Suppressor macrophage treated with lipopolysaccharide for 4 hours (primary cell): ENCODE data around the gene BAIAP2L1.
"Not testable (repeated sequence)": the region's sequence is repeated elsewhere in the genome, so short reads cannot be mapped to it uniquely, and the experiment has no call there.

Experiments
- DNase-seq: peaks from one replicate; pipeline ENCODE4 v3.0.0-alpha.2; 2020

BAIAP2L1 gene, protein sequence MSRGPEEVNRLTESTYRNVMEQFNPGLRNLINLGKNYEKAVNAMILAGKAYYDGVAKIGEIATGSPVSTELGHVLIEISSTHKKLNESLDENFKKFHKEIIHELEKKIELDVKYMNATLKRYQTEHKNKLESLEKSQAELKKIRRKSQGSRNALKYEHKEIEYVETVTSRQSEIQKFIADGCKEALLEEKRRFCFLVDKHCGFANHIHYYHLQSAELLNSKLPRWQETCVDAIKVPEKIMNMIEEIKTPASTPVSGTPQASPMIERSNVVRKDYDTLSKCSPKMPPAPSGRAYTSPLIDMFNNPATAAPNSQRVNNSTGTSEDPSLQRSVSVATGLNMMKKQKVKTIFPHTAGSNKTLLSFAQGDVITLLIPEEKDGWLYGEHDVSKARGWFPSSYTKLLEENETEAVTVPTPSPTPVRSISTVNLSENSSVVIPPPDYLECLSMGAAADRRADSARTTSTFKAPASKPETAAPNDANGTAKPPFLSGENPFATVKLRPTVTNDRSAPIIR

DNA sequence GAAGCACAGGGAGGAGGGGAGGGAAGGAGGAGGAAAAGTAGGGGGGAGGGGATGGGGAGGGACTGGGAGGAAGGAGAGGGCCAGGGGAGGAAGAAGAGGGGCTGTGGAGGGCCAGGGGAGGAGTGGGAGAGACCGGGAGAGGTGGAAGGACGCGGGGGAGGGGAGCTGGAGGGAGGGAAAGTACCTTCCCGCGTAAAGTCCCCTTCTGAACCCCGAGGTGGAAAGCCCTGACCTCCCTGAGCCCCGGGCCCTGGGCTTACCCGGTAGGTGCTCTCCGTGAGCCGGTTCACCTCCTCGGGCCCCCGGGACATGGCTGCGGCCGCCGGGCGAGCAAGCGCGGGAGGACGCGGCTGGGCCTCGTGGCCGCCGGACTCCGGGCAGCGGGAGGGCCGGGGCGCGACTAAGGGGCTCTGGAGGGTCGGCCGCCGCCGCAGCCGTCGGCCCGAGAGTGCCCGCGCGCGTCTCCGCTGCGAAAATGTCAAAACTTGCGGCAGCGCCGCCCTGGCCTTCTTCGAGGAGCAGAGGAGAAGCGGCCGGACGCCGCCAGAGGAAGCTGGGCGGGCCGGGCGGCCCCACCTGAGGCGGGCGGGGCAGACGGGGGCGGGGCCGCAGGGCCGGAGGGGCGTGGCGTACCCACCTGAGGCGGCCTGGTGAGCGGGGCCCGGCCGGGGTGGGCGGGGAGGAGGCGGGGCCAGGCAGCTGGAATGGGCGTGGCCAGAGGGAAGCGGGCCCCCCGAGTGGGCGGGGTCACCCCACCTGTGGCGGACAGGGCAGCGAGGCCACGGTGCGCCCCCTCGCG, at the start of gene BAIAP2L1:
BAIAP2L1 (minus strand) TSS at position 549 of the 799 bp plus-strand sequence; CDS start at position 311, 238 bp downstream.
- peak; percentile 21 for DNase-seq

DNA sequence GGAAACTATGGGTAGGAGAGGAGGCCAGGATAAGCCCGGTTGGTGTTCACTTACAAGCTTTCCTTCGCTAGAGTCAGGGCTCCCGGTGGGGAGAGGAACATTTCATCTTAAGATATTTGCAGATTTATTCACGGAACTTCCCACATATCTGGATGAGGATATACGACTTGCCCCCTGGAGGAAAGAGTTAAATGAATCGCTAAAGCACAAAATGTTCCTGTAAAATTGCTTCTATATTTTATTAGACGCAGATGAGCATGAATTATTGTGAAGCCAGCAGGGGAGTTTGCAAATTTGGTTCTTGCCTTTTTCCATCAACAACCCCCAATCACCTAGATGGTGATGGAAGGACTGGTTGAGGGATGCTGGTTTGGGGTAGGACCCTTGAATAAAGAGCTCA, 47.9 kb upstream of the BAIAP2L1 start:
- no peak for DNase-seq

DNA sequence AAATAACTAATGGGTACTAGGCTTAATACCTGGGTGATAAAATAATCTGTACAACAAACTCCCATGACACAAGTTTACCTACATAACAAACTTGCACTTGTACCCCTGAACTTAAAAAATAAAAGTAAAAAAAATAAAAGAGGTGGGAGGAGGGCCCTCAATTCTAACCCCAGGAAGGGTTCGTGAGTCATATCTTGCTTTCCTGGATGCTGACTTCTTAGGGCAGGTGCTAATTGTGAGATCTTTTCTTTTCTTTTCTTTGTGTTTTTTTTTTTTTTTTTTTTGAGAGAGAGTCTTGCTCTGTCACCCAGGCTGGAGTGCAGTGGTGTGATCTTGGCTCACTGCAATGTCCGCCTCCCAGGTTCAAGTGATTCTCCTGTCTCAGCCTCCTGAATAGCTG, 40.1 kb upstream of the BAIAP2L1 start:
- DNase-seq = not testable (repeated sequence)

DNA sequence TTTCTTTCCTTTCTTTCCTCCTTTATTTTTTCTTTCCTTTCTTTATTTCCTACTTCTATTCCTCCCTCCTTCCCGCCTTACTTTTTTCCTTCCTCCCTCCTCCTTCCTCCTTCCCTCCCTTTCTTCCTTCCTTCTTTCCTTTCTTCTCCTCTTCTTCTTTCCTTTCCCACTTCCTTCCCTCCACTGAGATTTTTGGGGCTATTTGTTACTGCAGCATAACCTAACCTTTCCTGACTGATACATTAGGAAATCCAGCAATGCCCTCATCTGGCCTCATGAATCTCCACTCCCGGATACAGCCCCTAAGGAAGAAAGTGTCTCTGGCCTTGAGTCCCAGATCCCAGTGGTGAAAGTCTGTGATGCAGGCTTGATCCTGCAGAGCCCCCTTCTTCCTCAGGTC, 38.6 kb upstream of the BAIAP2L1 start:
- no peak for DNase-seq

DNA sequence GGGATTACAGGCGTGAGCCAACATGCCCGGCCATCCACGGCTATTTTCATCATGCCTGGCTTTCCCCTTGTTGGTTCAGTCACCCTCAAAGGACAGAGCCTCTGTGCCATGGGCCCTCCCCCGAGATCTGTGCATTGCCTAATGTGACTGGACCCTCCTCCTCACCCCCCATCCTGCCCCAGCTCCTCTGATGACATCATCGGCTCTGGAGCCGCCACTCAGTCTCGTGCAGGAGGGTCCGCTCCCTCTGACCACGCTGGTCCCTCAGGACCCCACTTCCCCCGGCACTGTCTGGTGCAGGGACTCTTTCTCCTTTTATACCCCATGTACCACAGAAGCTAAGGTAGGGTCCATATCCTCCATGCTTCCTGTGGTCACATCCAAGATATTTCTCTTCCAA, 33.2 kb upstream of the BAIAP2L1 start:
- no peak for DNase-seq

DNA sequence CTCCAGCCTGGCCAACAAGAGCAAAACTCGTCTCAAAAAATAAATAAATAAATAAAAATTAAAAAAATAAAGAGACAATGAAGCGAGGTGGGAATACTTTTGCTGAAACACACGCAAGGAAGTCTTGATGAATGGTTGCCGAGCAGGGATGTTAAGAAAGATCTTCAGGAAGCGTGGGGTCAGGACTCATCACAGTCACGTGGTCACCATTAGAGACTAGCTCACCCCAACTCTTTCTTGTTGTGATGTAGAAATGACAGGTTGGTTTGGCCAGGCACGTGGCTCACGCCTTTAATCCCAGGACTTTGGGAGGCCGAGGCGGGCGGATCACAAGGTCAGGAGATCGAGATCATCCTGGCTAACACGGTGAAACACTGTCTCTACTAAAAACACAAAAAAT, 28.9 kb upstream of the BAIAP2L1 start:
- no peak for DNase-seq

DNA sequence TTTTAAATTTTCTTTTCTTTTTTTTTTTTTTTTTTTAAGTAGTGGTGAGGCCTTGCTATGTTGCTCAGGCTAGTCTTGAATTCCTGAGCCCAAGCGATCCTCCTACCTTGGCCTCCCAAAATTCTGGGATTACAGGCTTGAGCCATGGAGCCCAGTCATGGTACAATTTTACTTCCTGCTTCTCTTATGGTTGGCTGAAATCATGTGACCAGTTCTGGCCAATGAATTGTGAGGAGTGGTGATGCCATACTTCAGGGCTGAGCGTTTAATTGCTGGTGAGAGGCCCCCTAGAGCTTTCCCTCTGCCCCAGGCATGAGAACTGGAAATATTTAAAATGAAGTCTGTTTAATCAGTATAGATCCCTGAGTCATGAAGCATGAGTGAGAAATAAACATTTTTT, 22.2 kb upstream of the BAIAP2L1 start:
- no peak for DNase-seq

DNA sequence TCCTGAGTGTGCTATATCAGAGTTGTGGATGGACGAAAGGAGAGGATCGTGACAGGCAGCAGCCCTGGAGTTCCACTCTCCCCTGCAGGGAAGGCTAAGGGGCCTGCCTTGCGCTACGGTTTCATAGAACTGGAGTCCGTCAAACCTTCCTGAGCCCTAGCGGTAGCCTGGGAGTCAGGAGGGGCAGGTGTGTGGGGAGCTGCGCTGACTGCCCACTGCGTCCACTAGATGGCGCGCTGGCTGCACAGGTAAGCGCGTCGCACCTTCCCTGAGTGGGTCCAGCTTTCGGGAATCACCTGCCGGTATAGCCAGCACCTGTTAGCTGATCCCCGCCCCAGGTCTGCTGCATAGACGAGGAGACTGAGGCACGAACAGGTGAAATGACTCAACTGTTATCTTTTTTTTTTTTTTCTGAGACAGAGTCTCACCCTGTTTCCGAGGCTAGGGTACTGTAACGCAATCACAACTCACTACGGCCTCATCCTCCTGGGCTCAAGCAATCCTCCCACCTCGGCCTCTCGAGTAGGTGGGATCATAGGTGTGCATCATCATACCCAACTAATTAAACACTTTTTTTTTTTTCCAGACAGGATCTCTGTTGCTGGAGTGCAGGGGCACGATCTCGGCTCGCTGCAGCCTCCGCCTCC, 20.2 kb upstream of the BAIAP2L1 start:
- DNase-seq = no peak

DNA sequence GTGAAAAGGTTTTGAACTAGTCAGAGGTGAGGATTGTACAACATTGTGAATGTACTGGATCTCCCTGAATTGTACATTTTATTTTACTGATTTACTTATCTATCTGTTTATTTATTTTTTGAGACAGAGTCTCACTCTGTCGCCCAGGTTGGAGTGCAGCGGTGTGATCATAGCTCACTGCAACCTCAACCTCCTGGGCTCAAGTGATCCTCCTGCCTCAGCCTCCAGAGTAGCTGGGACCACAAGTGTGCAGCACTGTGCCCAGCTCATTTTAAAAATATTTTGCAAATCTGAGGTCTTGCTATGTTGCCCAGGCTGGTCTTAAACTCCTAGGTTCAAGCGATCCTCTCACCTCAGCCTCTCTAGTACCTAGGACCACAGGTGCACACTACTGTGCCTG, 19.1 kb upstream of the BAIAP2L1 start:
- not testable (repeated sequence) for DNase-seq

DNA sequence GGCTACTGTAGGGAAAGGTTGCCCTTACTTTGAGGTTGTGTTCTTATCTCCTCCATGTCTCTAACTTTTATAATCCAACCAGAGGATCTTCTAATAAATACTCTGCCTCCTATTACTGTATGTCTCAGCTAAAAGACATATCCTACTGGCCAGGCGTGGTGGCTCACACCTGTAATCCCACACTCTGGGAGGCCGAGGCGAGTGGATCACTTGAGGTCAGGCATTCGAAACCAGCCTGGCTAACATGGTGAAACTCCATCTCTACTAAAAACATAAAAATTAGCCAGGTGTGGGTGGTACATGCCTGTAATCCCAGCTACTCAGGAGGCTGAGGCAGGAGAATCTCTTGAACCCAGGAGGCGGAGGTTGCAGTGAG, 18.4 kb upstream of the BAIAP2L1 start:
- DNase-seq = not testable (repeated sequence)

DNA sequence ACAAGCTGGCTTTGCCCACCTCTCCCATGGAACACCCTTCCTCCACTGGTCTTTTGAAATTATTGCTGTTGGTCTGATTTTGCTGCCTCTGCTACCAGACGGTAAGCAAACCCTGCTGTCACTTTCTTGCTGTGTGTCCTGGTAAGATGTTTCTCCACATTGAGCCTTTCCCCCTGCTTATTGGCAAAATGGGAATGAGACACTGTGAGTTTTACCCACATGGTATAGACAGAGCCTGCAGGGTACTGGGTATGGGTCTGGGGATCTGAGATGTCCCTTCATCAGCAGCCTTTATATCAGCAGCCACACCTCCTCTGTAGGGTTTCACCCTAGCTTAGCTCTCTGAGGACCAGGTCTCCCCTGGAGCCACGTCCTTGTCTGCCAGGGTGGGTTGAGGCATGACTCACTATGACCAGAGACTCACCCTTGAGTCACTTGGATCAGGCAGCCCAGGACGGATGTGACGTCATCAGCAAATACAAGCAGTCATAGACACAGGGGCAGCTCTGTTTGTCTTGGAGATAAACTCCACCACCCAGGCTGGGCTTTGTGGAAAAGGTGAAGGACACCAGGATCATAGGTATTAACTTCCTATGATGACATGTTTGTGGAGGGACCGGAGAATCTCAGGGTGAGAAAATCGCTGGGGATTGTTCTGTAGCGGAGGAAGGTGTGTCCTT, 17.9 kb upstream of the BAIAP2L1 start:
- peak; percentile 73 for DNase-seq

DNA sequence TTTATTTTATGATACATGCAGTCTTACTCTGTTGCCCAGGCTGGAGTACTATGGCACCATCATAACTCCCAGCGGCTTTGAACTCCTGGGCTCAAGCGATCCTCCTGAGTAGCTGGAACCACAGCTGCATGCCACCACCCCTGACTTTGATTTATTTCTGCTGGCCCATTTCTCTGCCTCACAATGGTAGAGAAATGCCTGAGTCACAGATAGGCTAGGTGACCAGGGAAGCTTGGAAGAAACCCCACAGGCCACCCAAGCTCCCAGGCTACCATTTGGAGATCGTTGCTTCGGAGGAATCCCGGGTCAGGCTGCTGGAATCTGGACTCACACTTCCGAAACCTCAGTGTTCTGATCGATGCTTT, 17.4 kb upstream of the BAIAP2L1 start:
- DNase-seq = no peak

DNA sequence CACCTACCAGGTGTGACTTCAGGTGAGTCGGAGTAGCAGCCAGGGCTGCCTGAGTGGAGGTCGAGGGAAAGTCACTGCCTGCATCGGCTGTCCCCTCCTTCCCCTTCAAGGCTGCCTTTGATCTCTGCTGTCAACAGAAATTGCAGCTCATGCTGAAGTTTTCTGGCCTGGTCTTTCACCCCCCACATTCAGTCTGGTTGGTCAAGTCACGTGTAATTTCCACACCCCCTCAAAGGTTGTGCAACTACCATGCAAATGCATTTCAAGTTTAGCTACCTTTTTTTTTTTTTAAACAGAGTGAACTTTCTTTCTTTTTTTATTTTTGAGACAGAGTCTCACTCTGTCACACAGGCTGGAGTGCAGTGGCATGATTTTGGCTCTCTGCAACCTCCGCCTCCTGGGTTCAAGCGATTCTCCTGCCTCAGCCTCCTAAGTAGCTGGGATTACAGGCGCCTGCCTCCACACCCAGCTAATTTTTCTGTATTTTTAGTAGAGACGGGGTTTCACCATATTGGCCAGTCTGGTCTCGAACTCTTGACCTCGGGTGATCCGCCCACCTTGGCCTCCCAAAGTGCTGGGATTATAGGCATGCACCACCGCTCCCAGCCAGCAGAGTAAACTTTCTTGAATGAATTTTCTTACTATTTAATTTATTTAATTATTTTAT, 16.8 kb upstream of the BAIAP2L1 start:
- DNase-seq = peak; percentile 21

DNA sequence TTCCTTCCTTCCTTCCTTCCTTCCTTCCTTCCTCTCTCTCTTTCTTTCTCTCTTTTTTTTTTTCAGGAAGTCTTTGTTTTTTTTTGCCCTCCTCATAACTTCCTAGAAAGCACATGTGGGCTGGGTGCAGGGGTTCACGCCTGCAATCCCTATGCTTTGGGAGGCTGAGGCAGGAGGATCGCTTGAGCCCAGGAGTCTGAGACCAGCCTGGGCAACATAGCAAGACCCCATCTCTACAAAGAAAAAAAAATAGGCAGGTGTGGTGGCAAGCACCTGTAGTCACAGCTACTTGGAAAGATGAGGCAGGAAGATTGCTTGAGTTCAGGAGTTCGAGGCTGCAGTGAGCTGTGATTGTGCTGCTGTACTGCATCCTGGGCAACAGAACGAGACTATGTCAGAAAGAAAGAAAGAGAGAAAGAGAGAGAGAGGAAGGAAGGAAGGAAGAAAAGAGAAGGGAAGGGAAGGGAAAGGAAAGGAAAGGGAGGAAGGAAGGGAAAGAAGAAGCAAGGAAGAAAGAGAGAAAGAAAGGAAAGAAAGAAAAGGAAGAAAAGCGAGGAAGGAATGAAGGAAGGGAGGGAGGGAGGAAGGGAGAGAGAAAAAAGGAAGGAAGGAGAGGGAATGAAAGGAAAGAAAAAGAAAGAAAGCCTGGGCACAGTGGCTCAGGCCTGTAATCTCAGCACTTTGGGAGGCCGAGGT, 13.5 kb upstream of the BAIAP2L1 start:
- DNase-seq = no peak

DNA sequence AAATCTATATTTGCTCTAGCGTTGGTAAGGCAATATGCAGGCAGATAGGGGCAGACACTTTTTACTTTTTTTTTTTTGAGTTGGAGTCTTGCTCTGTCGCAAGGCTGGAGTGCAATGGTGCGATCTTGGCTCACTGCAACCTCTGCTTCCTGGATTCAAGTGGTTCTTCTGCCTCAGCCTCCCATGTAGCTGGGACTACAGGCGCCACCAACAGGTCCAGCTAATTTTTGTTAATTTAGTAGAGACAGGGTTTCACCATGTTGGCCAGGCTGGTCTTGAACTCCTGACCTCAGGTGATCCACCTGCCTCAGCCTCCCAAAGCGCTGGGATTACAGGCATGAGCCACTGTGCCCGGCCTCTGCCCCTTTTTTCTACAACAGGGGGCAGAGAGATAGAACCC, 12.8 kb upstream of the BAIAP2L1 start:
- DNase-seq = not testable (repeated sequence)

DNA sequence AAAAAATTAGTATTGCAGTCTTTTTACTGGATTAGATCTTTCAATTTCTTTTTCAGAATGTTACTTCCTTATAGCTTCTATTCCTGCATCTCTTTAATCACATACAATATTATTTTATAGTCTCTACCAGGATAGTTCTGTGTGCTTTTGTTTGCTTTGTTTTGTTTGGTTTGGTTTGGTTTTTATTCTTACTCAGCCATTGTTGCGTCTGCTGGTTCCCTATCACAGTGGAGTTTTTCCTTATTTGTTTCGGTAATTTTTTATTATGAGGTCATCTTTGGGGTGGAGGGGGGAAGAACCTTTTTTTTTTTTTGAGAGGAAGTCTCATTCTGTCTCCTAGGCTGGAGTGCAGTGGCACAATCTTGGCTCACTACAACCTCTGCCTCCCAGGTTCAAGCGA, 9.0 kb upstream of the BAIAP2L1 start:
- no peak for DNase-seq

DNA sequence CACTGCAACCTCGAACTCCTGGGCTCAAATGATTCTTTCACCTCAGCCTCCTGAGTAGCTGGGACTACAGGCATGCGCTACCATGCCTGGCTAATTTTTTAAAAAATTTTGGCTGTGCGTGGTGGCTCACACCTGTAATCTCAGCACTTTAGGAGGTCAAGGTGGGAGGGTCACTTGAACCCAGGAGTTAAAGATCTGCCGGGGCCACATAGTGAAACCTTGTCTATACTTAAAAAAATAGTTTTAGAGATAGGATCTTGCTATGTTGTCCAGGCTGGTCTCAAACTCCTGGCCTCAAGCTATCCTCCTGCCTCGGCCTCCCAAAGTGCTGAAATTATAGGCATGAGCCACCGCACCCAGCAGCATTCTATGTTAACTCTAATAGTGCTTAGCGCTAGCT, 7.3 kb upstream of the BAIAP2L1 start:
- not testable (repeated sequence) for DNase-seq

DNA sequence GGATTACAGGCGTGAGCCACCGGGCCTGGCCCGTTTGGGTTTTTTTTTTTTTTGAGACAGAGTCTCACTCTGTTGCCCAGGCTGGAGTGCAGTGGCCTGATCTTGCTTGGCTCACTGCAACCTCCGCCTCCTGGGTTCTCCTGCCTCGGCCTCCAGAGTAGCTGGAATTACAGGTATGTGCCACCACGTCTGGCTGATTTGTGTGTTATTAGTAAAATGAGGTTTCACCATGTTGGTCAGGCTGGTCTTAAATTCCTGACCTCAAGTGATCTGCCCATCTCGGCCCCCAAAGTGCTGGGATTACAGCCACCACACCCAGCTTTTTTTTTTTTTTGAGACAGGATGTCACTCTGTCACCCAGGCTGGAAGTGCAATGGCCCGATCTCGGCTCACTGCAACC, 5.9 kb upstream of the BAIAP2L1 start:
- DNase-seq = no peak

DNA sequence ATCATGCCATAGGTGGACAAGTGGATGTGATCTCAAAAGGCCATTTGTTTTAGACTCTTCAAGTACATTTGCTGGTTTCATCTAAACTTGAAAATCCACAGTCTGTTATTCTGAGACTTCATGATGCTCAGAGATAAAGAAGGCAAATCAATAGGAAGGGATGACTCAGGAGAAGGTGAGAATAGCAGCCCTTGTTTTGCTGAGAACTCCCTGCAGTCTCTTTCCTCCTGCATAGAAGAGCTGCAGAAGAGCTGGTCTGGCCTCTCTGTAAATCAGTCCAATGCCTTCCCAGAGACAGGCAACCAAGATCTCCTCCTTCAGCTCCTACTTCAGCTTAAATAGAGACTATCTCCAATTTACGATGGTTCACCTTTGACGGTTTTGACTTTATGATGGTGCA, 4.0 kb upstream of the BAIAP2L1 start:
- DNase-seq = no peak

DNA sequence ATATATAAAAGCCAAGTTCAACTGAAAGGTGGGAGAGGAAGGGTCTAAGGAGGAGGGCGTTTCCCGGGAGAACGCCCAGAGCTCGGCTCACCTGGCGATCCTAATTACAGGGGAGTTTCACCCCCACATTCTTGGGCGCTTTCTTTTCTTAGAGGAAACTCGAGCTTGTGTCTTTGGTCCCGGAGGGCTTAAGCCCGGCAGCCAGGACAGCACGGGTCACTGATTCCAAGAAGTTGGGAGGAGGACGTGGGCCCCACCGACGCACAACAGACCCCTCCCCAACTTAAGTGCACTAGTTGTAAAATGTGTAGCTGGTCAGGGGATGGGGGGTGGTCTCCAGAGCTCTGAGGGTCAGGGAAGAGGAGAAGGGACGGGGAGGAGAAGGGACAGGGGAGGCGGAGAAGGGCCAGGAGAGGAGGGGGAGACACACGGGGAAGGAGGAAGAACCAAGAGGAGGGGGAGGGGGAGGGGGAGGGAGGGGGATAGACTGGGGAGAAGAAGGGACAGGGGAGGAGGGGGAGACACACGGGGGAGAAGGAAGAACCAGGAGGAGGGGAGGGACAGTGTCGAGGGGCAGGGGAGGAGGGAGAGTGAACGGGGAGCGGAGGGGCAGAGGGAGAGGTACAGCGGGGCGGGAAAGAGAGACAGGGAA, 874 bp downstream of the BAIAP2L1 start:
- DNase-seq = no peak

DNA sequence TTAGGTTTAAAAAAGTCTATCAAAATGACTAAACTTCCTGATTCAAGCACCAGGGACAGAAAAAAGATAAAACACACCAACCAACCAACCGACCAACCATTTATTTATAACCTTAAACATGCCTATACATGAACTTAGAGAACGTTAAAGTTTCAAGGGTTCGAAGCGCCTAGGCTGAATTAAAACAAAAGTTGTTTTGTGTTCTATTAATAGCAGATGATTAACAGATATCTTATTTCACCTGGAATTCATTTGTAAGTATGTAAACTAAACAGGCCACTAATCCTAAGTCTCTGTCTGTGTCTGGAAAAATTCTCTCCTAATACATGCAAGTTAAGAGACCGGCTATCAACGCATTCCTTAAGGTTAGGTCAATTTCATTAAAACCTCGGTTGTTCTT, 1.4 kb downstream of the BAIAP2L1 start:
- DNase-seq = no peak
